RWPE1 (cell line): Measurements from ENCODE around the gene RNU5B-1.
"Not testable (repeated sequence)": the region's sequence is repeated elsewhere in the genome, so short reads cannot be mapped to it uniquely, and the experiment has no call there.

ENCODE experiments used
- CTCF ChIA-PET: fragments of 350-600 bp; sonication (Branson Sonifier 250); formaldehyde crosslinking; extraction: SDS; loops from one replicate; lab custom pipeline; 2021; lab: Yijun Ruan, JAX
- POLR2A ChIA-PET: fragments of 400-600 bp; formaldehyde crosslinking; extraction: SDS; loops from one replicate; lab custom pipeline; 2020; ENCODE audit warnings: antibody characterized with exemption; ENCODE audit not compliant: low non-redundant PET; lab: Yijun Ruan, JAX
- DNase-seq: peaks from one replicate; pipeline ENCODE4 v3.0.0; 2012; ENCODE audit warnings: low spot score
- H3K27ac ChIP-seq: fragments of 450-650 bp; 2 replicates; pipeline ENCODE4 v1.5.1; 2017
- TF ChIP-seq, protein P1 (sequence below): fragments of 450-650 bp; conservative IDR thresholded peaks from 2 replicates; pipeline ENCODE4 v1.5.1; 2017; ENCODE audit warnings: low read depth, mild to moderate bottlenecking

The RNU5B-1 gene

GRCh38 chr15:65343374-65343981 lies 39.0 kb downstream of the RNU5B-1 start:
- TF ChIP-seq, protein P1, sequence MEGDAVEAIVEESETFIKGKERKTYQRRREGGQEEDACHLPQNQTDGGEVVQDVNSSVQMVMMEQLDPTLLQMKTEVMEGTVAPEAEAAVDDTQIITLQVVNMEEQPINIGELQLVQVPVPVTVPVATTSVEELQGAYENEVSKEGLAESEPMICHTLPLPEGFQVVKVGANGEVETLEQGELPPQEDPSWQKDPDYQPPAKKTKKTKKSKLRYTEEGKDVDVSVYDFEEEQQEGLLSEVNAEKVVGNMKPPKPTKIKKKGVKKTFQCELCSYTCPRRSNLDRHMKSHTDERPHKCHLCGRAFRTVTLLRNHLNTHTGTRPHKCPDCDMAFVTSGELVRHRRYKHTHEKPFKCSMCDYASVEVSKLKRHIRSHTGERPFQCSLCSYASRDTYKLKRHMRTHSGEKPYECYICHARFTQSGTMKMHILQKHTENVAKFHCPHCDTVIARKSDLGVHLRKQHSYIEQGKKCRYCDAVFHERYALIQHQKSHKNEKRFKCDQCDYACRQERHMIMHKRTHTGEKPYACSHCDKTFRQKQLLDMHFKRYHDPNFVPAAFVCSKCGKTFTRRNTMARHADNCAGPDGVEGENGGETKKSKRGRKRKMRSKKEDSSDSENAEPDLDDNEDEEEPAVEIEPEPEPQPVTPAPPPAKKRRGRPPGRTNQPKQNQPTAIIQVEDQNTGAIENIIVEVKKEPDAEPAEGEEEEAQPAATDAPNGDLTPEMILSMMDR = no peak

GRCh38 chr15:65344214-65344913 lies 39.9 kb downstream of the RNU5B-1 start:
- no peak overlapping the region for H3K27ac ChIP-seq
- no peak for DNase-seq
- TF ChIP-seq, protein P1 = no peak
- ChIA-PET POLR2A (no interaction called here), CTCF (no interaction called here)

More at GRCh38 chr15:65343374-65343981, 39.0 kb downstream of the RNU5B-1 start:
- DNase-seq = no peak
- no peak overlapping the region for H3K27ac ChIP-seq
- ChIA-PET CTCF (no interaction called here), POLR2A (no interaction called here)

- ChIA-PET POLR2A (no interaction called here), CTCF (no interaction called here)
- H3K27ac ChIP-seq = no peak overlapping the region
- peak; percentile 60 for DNase-seq
- TF ChIP-seq, protein P1 = no peak
Observed at GRCh38 chr15:65344914-65345275, 40.4 kb downstream of the RNU5B-1 start.

- POLR2A ChIA-PET = no interaction called here
- TF ChIP-seq, protein P1 = no peak
- CTCF ChIA-PET = no interaction called here
- no peak overlapping the region for H3K27ac ChIP-seq
- no peak for DNase-seq
Observed at GRCh38 chr15:65346856-65347598, 42.5 kb downstream of the RNU5B-1 start.

- CTCF ChIA-PET, DNase-seq, H3K27ac ChIP-seq, POLR2A ChIA-PET: not testable (repeated sequence)
Observed at GRCh38 chr15:65347756-65348155, 43.3 kb downstream of the RNU5B-1 start.

DNA sequence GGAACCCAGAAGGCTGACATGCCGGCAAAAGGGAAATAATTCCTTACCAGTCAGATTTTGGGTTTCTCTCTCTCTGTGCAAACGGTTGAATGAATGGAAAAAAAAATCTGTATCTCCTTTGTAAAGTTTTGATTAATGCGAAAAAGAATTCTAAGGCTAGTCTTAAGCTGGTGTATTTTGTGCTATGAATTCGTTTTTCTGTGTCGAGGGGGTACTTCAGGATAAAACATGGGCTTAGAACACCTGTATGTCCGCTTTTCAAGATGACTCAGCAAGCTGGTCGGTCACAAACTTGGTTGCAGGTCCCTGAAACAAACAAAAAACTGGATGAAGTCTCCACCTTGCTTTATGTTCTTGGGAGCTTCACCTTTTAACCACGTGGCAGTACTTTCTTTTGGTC lies 44.9 kb downstream of the RNU5B-1 start:
- TF ChIP-seq, protein P1 = no peak
- CTCF ChIA-PET = interaction anchor here (0.7 to 0.9 kb wide), 2 partner anchors 30 to 1677 kb away, joined by 3 to 6 read pairs; no protein-coding TSS in a partner anchor
- DNase-seq = no peak
- no peak overlapping the region for H3K27ac ChIP-seq
- POLR2A ChIA-PET = no interaction called here

GRCh38 chr15:65351972-65352371 lies 47.5 kb downstream of the RNU5B-1 start:
- H3K27ac ChIP-seq, POLR2A ChIA-PET, DNase-seq: not testable (repeated sequence)
- CTCF ChIA-PET = interaction anchor here (0.6 to 0.7 kb wide), 2 partner anchors 22 to 588 kb away, joined by 3 read pairs; no protein-coding TSS in a partner anchor
